GM18526 (cell line): ENCODE data around the gene RPP30.

Experiments
- POLR2A ChIP-seq: IDR thresholded peaks from 3 replicates; pipeline ENCODE4 v1.6.1; 2011; ENCODE audit not compliant: insufficient read length; ENCODE audit errors: extremely low read depth

Gene RPP30

GRCh38 chr10:90945491-90946070 is 73.8 kb downstream of the RPP30 start:
- TF ChIP-seq POLR2A: no peak

- TF ChIP-seq POLR2A: no peak
Observed at GRCh38 chr10:90947030-90947960, 75.5 kb downstream of the RPP30 start.
